Measurements from ENCODE around the gene DFFA. TPM values are rescaled to one million over a fixed set of nuclear protein-coding genes. Genes with fewer than 3 reads are reported as not detected.
A peak's percentile ranks its signal among the peaks of the same experiment; 100 is the strongest.
"Not testable (repeated sequence)": the region's sequence is repeated elsewhere in the genome, so short reads cannot be mapped to it uniquely, and the experiment has no call there.

Gene DFFA
- total RNA-seq, 1 experiment from 2014 or later: 94.1 TPM

- TF ChIP-seq CTCF (conservative IDR thresholded peaks at IDR 0.05): no peak
- no peak overlapping the region for H3K14ac ChIP-seq (ENCODE audit: insufficient read depth, low read length)
- no peak overlapping the region for H4K91ac ChIP-seq (ENCODE audit: insufficient read length, low read depth, low read length)
- H3K27me3 ChIP-seq (ENCODE audit: insufficient read depth, low read length): no peaks in the 10 kb centered on the region
- no peak overlapping the region for H3T11ph ChIP-seq (ENCODE audit: low read length)
- H4K8ac ChIP-seq (replicated peaks; ENCODE audit: insufficient read length, low read depth, low read length): no peak overlapping the region
- no peak overlapping the region for H2BK120ac ChIP-seq (ENCODE audit: low read depth, low read length, poor library complexity, severe bottlenecking)
- H3K4me3 Mint-ChIP-seq: peak overlapping the region in 1 of 2 experiments; percentile 35; a peak in 1 of 5 replicates
- H2BK20ac ChIP-seq (ENCODE audit: low read depth, low read length, poor library complexity, severe bottlenecking): no peak overlapping the region
- no peak overlapping the region for H3K27ac Mint-ChIP-seq
- H3K4me2 ChIP-seq (ENCODE audit: insufficient read depth, insufficient read length, low read length): no peak overlapping the region
- no peaks in the 10 kb centered on the region for H4K20me1 ChIP-seq (ENCODE audit: control insufficient read depth, insufficient read depth, insufficient read length)
- H3K79me1 ChIP-seq (ENCODE audit: insufficient read depth, low read depth, low read length, poor library complexity, severe bottlenecking): no peaks in the 10 kb centered on the region
- no peak overlapping the region for H3K9ac ChIP-seq (ENCODE audit: extremely low read depth, insufficient read length, low read length)
- peaks cover 4% of the 10 kb centered on the region for H3K23me2 ChIP-seq (ENCODE audit: insufficient read length, low read depth, low read length, poor library complexity, severe bottlenecking)
- H3K4me1 ChIP-seq (ENCODE audit: insufficient read depth, low read length): no peaks in the 10 kb centered on the region; the same call in 1 of the 2 replicates
- H3K36me3 Mint-ChIP-seq (ENCODE audit: insufficient read depth in 1 of 3, low read depth in 3 of 3): peaks cover 0 to 8% (median 1%) of the 10 kb centered on the region in 3 experiments; a peak in 2 of 7 replicates
- H2BK15ac ChIP-seq (ENCODE audit: low read depth, low read length): no peak overlapping the region
- peaks cover 19 to 20% of the 10 kb centered on the region in 2 experiments for H3K4me1 Mint-ChIP-seq
- no peak overlapping the region for H3K27ac ChIP-seq (ENCODE audit: insufficient read length, low read depth, low read length)
- no peak overlapping the region for H3K23ac ChIP-seq (ENCODE audit: insufficient read length, low read depth, low read length)
- no peaks in the 10 kb centered on the region for H3K9me3 Mint-ChIP-seq
- no peaks in the 10 kb centered on the region for H3K9me3 ChIP-seq (ENCODE audit: control insufficient read depth, low read depth, low read length)
- H2AK5ac ChIP-seq (ENCODE audit: insufficient read length, low read length): no peak overlapping the region
- H2BK12ac ChIP-seq (ENCODE audit: insufficient read length, low read depth, low read length): no peak overlapping the region
- H3K18ac ChIP-seq (ENCODE audit: insufficient read length, low read depth, low read length): no peak overlapping the region
- no peaks in the 10 kb centered on the region for H3K79me2 ChIP-seq (ENCODE audit: insufficient read depth, low read length)
- WGBS (ENCODE audit: extremely low coverage, insufficient read length, low lambda C conversion rate): no CpG with 5 or more reads among the region's 5 CpGs
- H2AFZ ChIP-seq (ENCODE audit: low read length): no peak overlapping the region
- no peaks in the 10 kb centered on the region for H3K27me3 Mint-ChIP-seq (ENCODE audit: low read depth)
- H3K56ac ChIP-seq (ENCODE audit: insufficient read length, low read depth, low read length): no peak overlapping the region
- H2BK5ac ChIP-seq (ENCODE audit: insufficient read length, low read length): no peak overlapping the region
- H4K5ac ChIP-seq (ENCODE audit: insufficient read length, low read depth, low read length): no peak overlapping the region
- no peak overlapping the region for H3K4ac ChIP-seq (ENCODE audit: low read depth, low read length)
- no peak for DNase-seq
Measured at GRCh38 chr1:10428984-10429383, 43.3 kb downstream of the DFFA start.

GRCh38 chr1:10426535-10426848 lies 45.8 kb downstream of the DFFA start:
- not testable (repeated sequence) for H3K23ac ChIP-seq (ENCODE audit: insufficient read length, low read depth, low read length); H3K4me1 ChIP-seq (ENCODE audit: insufficient read depth, low read length); H2BK15ac ChIP-seq (ENCODE audit: low read depth, low read length); H3K79me1 ChIP-seq (ENCODE audit: insufficient read depth, low read depth, low read length, poor library complexity, severe bottlenecking); H2BK120ac ChIP-seq (ENCODE audit: low read depth, low read length, poor library complexity, severe bottlenecking); H4K8ac ChIP-seq (replicated peaks; ENCODE audit: insufficient read length, low read depth, low read length); H2BK5ac ChIP-seq (ENCODE audit: insufficient read length, low read length); H3K4ac ChIP-seq (ENCODE audit: low read depth, low read length); H3K18ac ChIP-seq (ENCODE audit: insufficient read length, low read depth, low read length); H3T11ph ChIP-seq (ENCODE audit: low read length); H3K14ac ChIP-seq (ENCODE audit: insufficient read depth, low read length); H3K79me2 ChIP-seq (ENCODE audit: insufficient read depth, low read length); H2BK12ac ChIP-seq (ENCODE audit: insufficient read length, low read depth, low read length); H3K4me2 ChIP-seq (ENCODE audit: insufficient read depth, insufficient read length, low read length); H3K56ac ChIP-seq (ENCODE audit: insufficient read length, low read depth, low read length); H3K23me2 ChIP-seq (ENCODE audit: insufficient read length, low read depth, low read length, poor library complexity, severe bottlenecking); H3K9me3 Mint-ChIP-seq; H2AFZ ChIP-seq (ENCODE audit: low read length); H3K27ac Mint-ChIP-seq; H3K27me3 ChIP-seq (ENCODE audit: insufficient read depth, low read length); H3K4me3 Mint-ChIP-seq; H3K27me3 Mint-ChIP-seq (ENCODE audit: low read depth); H3K27ac ChIP-seq (ENCODE audit: insufficient read length, low read depth, low read length); H3K9ac ChIP-seq (ENCODE audit: extremely low read depth, insufficient read length, low read length); H2BK20ac ChIP-seq (ENCODE audit: low read depth, low read length, poor library complexity, severe bottlenecking); DNase-seq; H4K20me1 ChIP-seq (ENCODE audit: control insufficient read depth, insufficient read depth, insufficient read length); H4K91ac ChIP-seq (ENCODE audit: insufficient read length, low read depth, low read length); H2AK5ac ChIP-seq (ENCODE audit: insufficient read length, low read length); H3K9me3 ChIP-seq (ENCODE audit: control insufficient read depth, low read depth, low read length); H4K5ac ChIP-seq (ENCODE audit: insufficient read length, low read depth, low read length)
- Mint-ChIP-seq H3K4me1 (peaks cover 16 to 20% of the 10 kb centered on the region in 2 experiments), H3K36me3 (ENCODE audit: insufficient read depth in 1 of 3, low read depth in 3 of 3) (peaks cover under 1 to 18% (median 1%) of the 10 kb centered on the region in 3 experiments; a peak in 4 of 7 replicates)
- no CpG with 5 or more reads among the region's 21 CpGs for WGBS (ENCODE audit: extremely low coverage, insufficient read length, low lambda C conversion rate)
